ENCODE results near the gene NAPSA.

Gene NAPSA

GRCh38 chr19:50376166-50377050, 11.0 kb upstream of the NAPSA start, which contains the start of gene NR1H2:
TSS of gene NR1H2 (plus strand) at chr19:50376457. CDS start at chr19:50377606, 1,149 bp downstream.
- in situ Hi-C loops (cut with MboI; ENCODE audit: low pct_unique_long_range_greater_than_20kb, low sequenced_read_pairs, unreplicated experiment) = no loop called here
- peak; percentile 90 for DNase-seq (ENCODE audit: low spot score)
- no peak for TF ChIP-seq CTCF (IDR thresholded peaks at IDR 0.05; ENCODE audit: extremely low read depth, insufficient read depth, missing control alignments)

- DNase-seq (ENCODE audit: low spot score) = no peak
- in situ Hi-C loops (cut with MboI; ENCODE audit: low pct_unique_long_range_greater_than_20kb, low sequenced_read_pairs, unreplicated experiment) = loop anchor here (25.0 kb wide), 1 partner anchor 415 kb away; the partner anchor contains the start of gene ACP4
- no peak for TF ChIP-seq CTCF (IDR thresholded peaks at IDR 0.05; ENCODE audit: extremely low read depth, insufficient read depth, missing control alignments)
These were observed 6.6 kb upstream of the NAPSA start for GRCh38 chr19:50371914-50372475.

GRCh38 chr19:50368649-50369570, 3.5 kb upstream of the NAPSA start:
- in situ Hi-C loops (cut with MboI; ENCODE audit: low pct_unique_long_range_greater_than_20kb, low sequenced_read_pairs, unreplicated experiment) = loop anchor here (25.0 kb wide), 1 partner anchor 418 kb away; the partner anchor contains the start of gene ACP4
- TF ChIP-seq CTCF (IDR thresholded peaks at IDR 0.05; ENCODE audit: extremely low read depth, insufficient read depth, missing control alignments) = peak; percentile 85
- peak; percentile 78 for DNase-seq (ENCODE audit: low spot score)

- no peak for TF ChIP-seq CTCF (IDR thresholded peaks at IDR 0.05; ENCODE audit: extremely low read depth, insufficient read depth, missing control alignments)
- DNase-seq (ENCODE audit: low spot score) = no peak
- in situ Hi-C loops (cut with MboI; ENCODE audit: low pct_unique_long_range_greater_than_20kb, low sequenced_read_pairs, unreplicated experiment) = loop anchor here (25.0 kb wide), 1 partner anchor 424 kb away; the partner anchor contains the start of gene ACP4
These were observed 2.6 kb downstream of the NAPSA start for GRCh38 chr19:50362656-50363424.

- in situ Hi-C loops (cut with MboI; ENCODE audit: low pct_unique_long_range_greater_than_20kb, low sequenced_read_pairs, unreplicated experiment) = loop anchor here (25.0 kb wide), 1 partner anchor 425 kb away; the partner anchor contains the start of gene ACP4
- DNase-seq (ENCODE audit: low spot score) = no peak
- TF ChIP-seq CTCF (IDR thresholded peaks at IDR 0.05; ENCODE audit: extremely low read depth, insufficient read depth, missing control alignments) = no peak
These were observed 3.4 kb downstream of the NAPSA start for GRCh38 chr19:50362030-50362412.
